HepG2 (cell line): ENCODE results near the gene AGRN. TPM values are rescaled to one million over a fixed set of nuclear protein-coding genes. Genes with fewer than 3 reads are reported as not detected.

Experiments used
- ATAC-seq: fragments of 200-7000 bp; cut with Tn5 transposase; 3 replicates; pipeline ENCODE4 v1.9.1; 2020; ENCODE audit warnings: mild to moderate bottlenecking, moderate library complexity
- BruUV-seq: library from RNA; stranded (reverse); fragments of 400-500 nt; replicated peaks from 2 replicates; lab custom pipeline; 2021; lab: Mats Ljungman, UMichigan
- CTCF ChIA-PET: fragments of 300-600 bp; formaldehyde crosslinking; extraction: SDS; loops from one replicate; lab custom pipeline; 2021; ENCODE audit warnings: low total read pairs, inconsistent platforms, low intra/inter-chr PET ratio; lab: Yijun Ruan, JAX
- POLR2A ChIA-PET: fragments of 350-600 bp; sonication (Branson Sonifier 250); formaldehyde crosslinking; loops from one replicate; lab custom pipeline; 2020; ENCODE audit warnings: antibody characterized with exemption, inconsistent platforms; lab: Yijun Ruan, JAX
- DNase-seq: peaks from one replicate; pipeline ENCODE4 v3.0.0-alpha.2; 2015; ENCODE audit warnings: low spot score
- FAIRE-seq: peaks from 3 replicates; lab custom pipeline; 2011; peaks lifted over from hg19 to GRCh38; lab: Jason Lieb, UNC
- H2AFZ ChIP-seq: one replicate; pipeline ENCODE4 v1.6.1; 2011; ENCODE audit warnings: low read length, inconsistent platforms
- H3K27ac ChIP-seq: fragments of 300-600 bp; 3 replicates; pipeline ENCODE4 v1.8.0; 2011; ENCODE audit warnings: mixed run types, mild to moderate bottlenecking, mixed read lengths, low read length, inconsistent platforms; ENCODE audit not compliant: insufficient read depth; ENCODE audit errors: extremely low read length
- H3K27me3 ChIP-seq, 2 experiments: fragments of 200-600 bp in 1 of 2; 2 replicates in 1 of 2; 3 replicates in 1 of 2; pipeline versions ENCODE4 v1.6.0 to v1.8.0; 2011; ENCODE audit warnings: low read length in 2 of 2, mild to moderate bottlenecking in 2 of 2, moderate library complexity in 2 of 2, inconsistent platforms in 1 of 2; ENCODE audit not compliant: insufficient read depth in 2 of 2, control insufficient read depth in 1 of 2
- H3K36me3 ChIP-seq, 2 experiments: fragments of 200-600 bp in 1 of 2; replicated peaks in 1 of 2; 2 replicates in 1 of 2; 3 replicates in 1 of 2; pipeline versions ENCODE4 v1.5.1 to v1.8.0; 2011; ENCODE audit warnings: low read length in 2 of 2, inconsistent platforms in 1 of 2; ENCODE audit not compliant: insufficient read depth in 2 of 2, control insufficient read depth in 1 of 2
- H3K4me1 ChIP-seq: 2 replicates; pipeline ENCODE4 v1.5.1; 2012; ENCODE audit warnings: low read length, inconsistent platforms; ENCODE audit not compliant: insufficient read depth
- H3K4me2 ChIP-seq: 2 replicates; pipeline ENCODE4 v1.6.0; 2011; ENCODE audit warnings: low read depth, low read length, inconsistent platforms
- H3K4me3 ChIP-seq, 3 experiments: fragments of 200-600 bp in 1 of 3; sonication (generic), shearing (Covaris generic) in 1 of 3; replicated peaks in 1 of 3; 2 replicates each; pipeline ENCODE4 v1.5.1; 2011 to 2016; ENCODE audit warnings: low read length in 3 of 3, inconsistent platforms in 2 of 3, low read depth in 2 of 3, mild to moderate bottlenecking in 2 of 3, control low read depth in 1 of 3, mixed read lengths in 1 of 3; ENCODE audit not compliant: insufficient read depth in 1 of 3
- H3K79me2 ChIP-seq: one replicate; pipeline ENCODE4 v1.6.1; 2011; ENCODE audit warnings: low read length, inconsistent platforms; ENCODE audit not compliant: insufficient read depth
- H3K9ac ChIP-seq: 2 replicates; pipeline ENCODE4 v1.6.0; 2011; ENCODE audit warnings: mild to moderate bottlenecking, low read depth, low read length, inconsistent platforms; ENCODE audit not compliant: insufficient read depth
- H3K9me3 ChIP-seq: 2 replicates; pipeline ENCODE4 v1.5.1; 2012; ENCODE audit warnings: mild to moderate bottlenecking, low read length
- H4K20me1 ChIP-seq: 2 replicates; pipeline ENCODE4 v1.6.0; 2011; ENCODE audit warnings: inconsistent platforms, mild to moderate bottlenecking, low read length, moderate library complexity; ENCODE audit not compliant: insufficient read depth
- ADNP ChIP-seq: sonication (generic); formaldehyde crosslinking; IDR thresholded peaks from 2 replicates; pipeline ENCODE4 v1.4.0; 2020; ENCODE audit warnings: missing genetic modification reagents
- BRD4 ChIP-seq: sonication (generic); formaldehyde crosslinking; IDR thresholded peaks from 2 replicates; pipeline ENCODE4 v1.4.0; 2020; ENCODE audit warnings: missing genetic modification reagents
- FIP1L1 ChIP-seq: fragments of 200-400 bp; formaldehyde crosslinking; IDR thresholded peaks from 2 replicates; pipeline ENCODE4 v1.6.1; 2018; ENCODE audit warnings: low read depth, mild to moderate bottlenecking, low read length, moderate library complexity, borderline replicate concordance; ENCODE audit not compliant: insufficient read depth
- GATAD1 ChIP-seq: IDR thresholded peaks from 2 replicates; pipeline ENCODE4 v1.6.1; 2016; ENCODE audit warnings: missing genetic modification reagents, missing compliant biosample characterization
- GFI1 ChIP-seq: sonication (generic); formaldehyde crosslinking; IDR thresholded peaks from 2 replicates; pipeline ENCODE4 v1.5.0; 2020; ENCODE audit warnings: missing genetic modification reagents, mild to moderate bottlenecking, borderline replicate concordance
- HDAC1 ChIP-seq: sonication (generic); formaldehyde crosslinking; IDR thresholded peaks from 2 replicates; pipeline ENCODE4 v1.5.1; 2020; ENCODE audit warnings: mild to moderate bottlenecking, missing genetic modification reagents
- KDM2A ChIP-seq: sonication (generic); formaldehyde crosslinking; IDR thresholded peaks from 2 replicates; pipeline ENCODE4 v1.4.0; 2020; ENCODE audit warnings: low read depth, missing genetic modification reagents, borderline replicate concordance
- MAFF ChIP-seq: IDR thresholded peaks from 2 replicates; pipeline ENCODE4 v1.6.1; 2011; ENCODE audit warnings: low read depth, low read length, improper control_type of control experiment
- MAZ ChIP-seq, 2 experiments: sonication (generic) in 1 of 2; formaldehyde crosslinking in 1 of 2; IDR thresholded peaks; 2 replicates each; pipeline versions ENCODE4 v1.5.0 to v1.6.1; 2012 to 2020; ENCODE audit warnings: low read depth in 2 of 2, mild to moderate bottlenecking in 2 of 2, borderline replicate concordance in 1 of 2, improper control_type of control experiment in 1 of 2, low read length in 1 of 2, missing genetic modification reagents in 1 of 2, moderate library complexity in 1 of 2
- NCOA5 ChIP-seq: sonication (generic); formaldehyde crosslinking; IDR thresholded peaks from 2 replicates; pipeline ENCODE4 v1.4.0; 2020; ENCODE audit warnings: missing genetic modification reagents
- POLR2A ChIP-seq, 2 experiments: IDR thresholded peaks; 2 replicates each; pipeline ENCODE4 v1.6.1; 2011; ENCODE audit warnings: low read depth in 2 of 2, low read length in 2 of 2, mild to moderate bottlenecking in 1 of 2, moderate library complexity in 1 of 2; ENCODE audit not compliant: insufficient read depth in 1 of 2
- SMARCE1 ChIP-seq: fragments of 450-650 bp; IDR thresholded peaks from 2 replicates; pipeline ENCODE4 v1.6.1; 2017; ENCODE audit warnings: borderline replicate concordance
- ZFP41 ChIP-seq: sonication (generic); formaldehyde crosslinking; IDR thresholded peaks from 2 replicates; pipeline ENCODE4 v1.4.0; 2020; ENCODE audit warnings: mild to moderate bottlenecking, missing genetic modification reagents, borderline replicate concordance
- ZFX ChIP-seq: sonication (generic); formaldehyde crosslinking; IDR thresholded peaks from 2 replicates; pipeline ENCODE4 v1.4.0; 2020; ENCODE audit warnings: mild to moderate bottlenecking, low read depth, missing genetic modification reagents, moderate library complexity
- ZNF235 ChIP-seq: sonication (generic); formaldehyde crosslinking; IDR thresholded peaks from 2 replicates; pipeline ENCODE4 v1.8.1; 2023; ENCODE audit warnings: mild to moderate bottlenecking, missing genetic modification reagents, borderline replicate concordance
- ZNF253 ChIP-seq: sonication (generic); formaldehyde crosslinking; IDR thresholded peaks from 2 replicates; pipeline ENCODE4 v1.8.0; 2022; ENCODE audit warnings: mild to moderate bottlenecking, missing genetic modification reagents, borderline replicate concordance
- ZNF317 ChIP-seq: sonication (generic); formaldehyde crosslinking; IDR thresholded peaks from 2 replicates; pipeline ENCODE4 v1.5.0; 2020; ENCODE audit warnings: mild to moderate bottlenecking, missing genetic modification reagents
- ZNF33B ChIP-seq: sonication (generic); formaldehyde crosslinking; IDR thresholded peaks from 2 replicates; pipeline ENCODE4 v1.5.1; 2020; ENCODE audit warnings: mild to moderate bottlenecking, missing genetic modification reagents
- ZNF576 ChIP-seq: sonication (generic); formaldehyde crosslinking; IDR thresholded peaks from 2 replicates; pipeline ENCODE4 v1.4.0; 2020; ENCODE audit warnings: mild to moderate bottlenecking, missing genetic modification reagents
- ZNF749 ChIP-seq: sonication (generic); formaldehyde crosslinking; IDR thresholded peaks from 2 replicates; pipeline ENCODE4 v1.8.0; 2022; ENCODE audit warnings: mild to moderate bottlenecking, missing genetic modification reagents, moderate library complexity, borderline replicate concordance
- WGBS: methylation state at CpG from one replicate; pipeline ENCODE4 v1.1.6; 2017; ENCODE audit warnings: low lambda C conversion rate; 5-methylcytosine and 5-hydroxymethylcytosine counted together
- in situ Hi-C: cut with HindIII; loops from 2 replicates; pipeline ENCODE4 v1.10.0; 2017; ENCODE audit warnings: low pct_unique_long_range_greater_than_20kb; ENCODE audit not compliant: extremely low pct_ligation_motif_present
- intact Hi-C: fragments of 100-400 bp; cut with micrococcal nuclease; formaldehyde crosslinking; loops from one replicate; pipeline ENCODE4 v1.10.0; 2022; ENCODE audit not compliant: unreplicated experiment
- polyA plus RNA-seq, 8 experiments: library from polyadenylated mRNA; depleted of rRNA in 3 of 8; stranded (reverse) in 7 of 8; unstranded in 1 of 8; fragments of >200 nt; fragmentation: Illumina TruSeq in 4 of 8; extraction: Trizol in 4 of 8; gene quantifications; 2 replicates each; pipeline versions ENCODE4 v1.2.1 to v1.2.3, GENCODE V29; 2011 to 2016; ENCODE audit warnings: low read depth in 4 of 8, missing spikeins in 1 of 8, mixed read lengths in 1 of 8; ENCODE audit not compliant: insufficient read depth in 1 of 8
- total RNA-seq, 5 experiments: library from RNA; depleted of rRNA; stranded (reverse); fragments of >200 nt; fragmentation: Illumina TruSeq; extraction: Trizol; gene quantifications; 2 replicates each; pipeline ENCODE4 v1.2.3, GENCODE V29; 2016; ENCODE audit warnings: low read depth in 1 of 5
- TF ChIP-seq, protein P1 (sequence below): IDR thresholded peaks from 2 replicates; pipeline ENCODE4 v1.6.1; 2012; ENCODE audit warnings: inconsistent platforms
- TF ChIP-seq, protein P2 (sequence below): sonication (generic); formaldehyde crosslinking; IDR thresholded peaks from 2 replicates; pipeline ENCODE4 v1.4.0; 2020; ENCODE audit warnings: missing genetic modification reagents, low read depth, mild to moderate bottlenecking, borderline replicate concordance

Gene AGRN
- total and polyA plus RNA-seq, 2 of the 13 experiments (the other 11 are each of a cell fraction or from before 2014, with no cell fraction given): 29.8 to 65.2 TPM

DNA sequence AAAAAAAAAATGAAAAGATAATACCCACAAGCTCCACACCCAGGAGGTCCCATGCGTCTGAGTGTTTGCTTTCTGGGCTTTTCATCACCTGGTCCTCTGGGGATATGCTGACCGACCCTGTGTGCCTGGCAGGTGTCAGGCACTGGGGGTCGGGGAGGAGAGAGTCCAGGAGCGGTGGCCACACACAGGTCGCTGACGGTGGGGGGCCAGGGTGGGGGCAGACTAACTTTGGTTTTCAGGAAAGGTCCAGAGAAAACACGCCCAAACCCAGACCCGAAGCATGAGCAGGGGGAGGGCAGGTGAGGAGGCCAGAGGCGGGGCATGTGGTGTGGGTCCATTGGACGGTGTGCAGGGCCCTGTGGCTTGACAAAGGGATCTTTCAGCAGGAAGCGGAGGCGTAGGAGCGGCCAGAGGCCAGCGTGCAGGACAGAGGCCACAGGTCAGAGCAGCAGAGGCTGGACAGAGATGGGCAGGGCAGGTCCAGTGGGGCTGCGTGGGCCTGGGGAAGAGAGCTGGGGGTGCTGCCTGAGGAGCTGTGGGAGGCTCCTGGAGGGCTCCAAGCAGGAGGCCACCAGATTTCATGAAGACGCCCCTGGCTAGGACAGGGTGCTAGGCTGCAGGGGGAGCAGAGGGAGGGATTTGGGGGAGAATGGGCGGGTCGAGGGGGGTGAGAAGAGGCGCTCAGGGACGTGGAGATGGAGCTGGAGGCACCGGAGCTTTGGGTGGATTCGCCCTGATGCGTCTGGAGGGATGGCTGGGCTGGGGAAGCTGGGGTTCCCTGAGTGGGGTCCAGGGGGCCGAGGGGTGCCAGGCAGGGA is 38.4 kb downstream of the AGRN start:
- no TSS peak for BruUV-seq
- POLR2A ChIA-PET: interaction anchor here (0.8 to 3.1 kb wide), 10 partner anchors 9 to 215 kb away, joined by 3 to 20 read pairs (median 4); partner anchors contain the start of genes ISG15, PLEKHN1 and UBE2J2
- ATAC-seq (peak; percentile 88), FAIRE-seq (peak; percentile 86), DNase-seq (peak; percentile 82)
- intact Hi-C loops (loop anchor here (5.0 kb wide), 1 partner anchor 46 kb away; the partner anchor contains the start of gene ISG15), in situ Hi-C loops (loop anchor here (5.0 kb wide), 1 partner anchor 36 kb away; the partner anchor contains the start of gene AGRN)
- Histone ChIP-seq H2AFZ (no peak overlapping the region), H3K4me2 (peak overlapping the region; percentile 95), H3K4me3 (peak overlapping the region; percentile 77 to 96 (median 87)), H3K27ac (peak overlapping the region; percentile 63), H3K4me1 (peaks cover 32% of the 10 kb centered on the region), H3K36me3 (peaks cover 11% of the 10 kb centered on the region in 2 experiments; a peak in 3 of 5 replicates), H3K27me3 (no peaks in the 10 kb centered on the region), H3K79me2 (no peaks in the 10 kb centered on the region), H4K20me1 (no peaks in the 10 kb centered on the region), H3K9ac (peak overlapping the region; percentile 72), H3K9me3 (no peaks in the 10 kb centered on the region)
- WGBS: 2% methylated on average over 22 of the region's 24 CpGs
- CTCF ChIA-PET: no interaction called here
- TF ChIP-seq SMARCE1 (no peak), MAZ (IDR thresholded peaks at IDR 0.05; ENCODE audit: borderline replicate concordance, low read depth, low read length) (peak; percentile 37; the same call in 1 of the 2 replicates), MAZ (CRISPR knock-in tag; IDR thresholded peaks at IDR 0.05; ENCODE audit: low read depth) (peak; percentile 70), ZNF576 (no peak), ZFX (CRISPR knock-in tag) (peak; percentile 89), FIP1L1 (no peak), HDAC1 (CRISPR knock-in tag) (peak; percentile 93), MAFF (no peak), NCOA5 (no peak), ZNF235 (CRISPR knock-in tag) (no peak), ADNP (CRISPR knock-in tag) (peak; percentile 12; the same call in 1 of the 2 replicates), ZNF33B (CRISPR knock-in tag) (no peak), BRD4 (CRISPR knock-in tag) (peak; percentile 81; the same call in 1 of the 2 replicates), GATAD1 (peak; percentile 57), ZNF317 (CRISPR knock-in tag) (peak; percentile 41; the same call in 1 of the 2 replicates), ZNF253 (peak; percentile 78), ZNF749 (peak; percentile 81; the same call in 1 of the 2 replicates), GFI1 (CRISPR knock-in tag) (0 out of 2 replicates have a peak, but pooled peaks have one; percentile 15), POLR2A (IDR thresholded peaks at IDR 0.05; ENCODE audit: insufficient read depth in 1 of 2, low read depth in 2 of 2, low read length in 2 of 2) (peak in 1 of 2 experiments; percentile 47; a peak in 1 of 4 replicates), KDM2A (peak; percentile 67; the same call in 1 of the 2 replicates), ZFP41 (CRISPR knock-in tag) (peak; percentile 76; the same call in 1 of the 2 replicates)
- TF ChIP-seq, protein P1, sequence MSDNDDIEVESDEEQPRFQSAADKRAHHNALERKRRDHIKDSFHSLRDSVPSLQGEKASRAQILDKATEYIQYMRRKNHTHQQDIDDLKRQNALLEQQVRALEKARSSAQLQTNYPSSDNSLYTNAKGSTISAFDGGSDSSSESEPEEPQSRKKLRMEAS: peak; percentile 90
- TF ChIP-seq, protein P2, sequence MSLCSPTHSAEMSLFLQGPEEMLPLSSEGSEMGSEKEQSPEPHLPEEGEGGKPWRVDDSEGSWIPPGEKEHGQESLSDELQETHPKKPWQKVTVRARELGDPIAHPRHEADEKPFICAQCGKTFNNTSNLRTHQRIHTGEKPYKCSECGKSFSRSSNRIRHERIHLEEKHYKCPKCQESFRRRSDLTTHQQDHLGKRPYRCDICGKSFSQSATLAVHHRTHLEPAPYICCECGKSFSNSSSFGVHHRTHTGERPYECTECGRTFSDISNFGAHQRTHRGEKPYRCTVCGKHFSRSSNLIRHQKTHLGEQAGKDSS (CRISPR knock-in tag): 0 out of 2 replicates have a peak, but pooled peaks have one; percentile 68
